ENCODE results near the gene PLEKHF1. TPM values are rescaled to one million over a fixed set of nuclear protein-coding genes. Genes with fewer than 3 reads are reported as not detected.

Gene PLEKHF1
- total and polyA plus RNA-seq, 2 of the 8 experiments (the other 6 are each of a cell fraction or from before 2014, with no cell fraction given) = 11.1 to 18.4 TPM

DNA sequence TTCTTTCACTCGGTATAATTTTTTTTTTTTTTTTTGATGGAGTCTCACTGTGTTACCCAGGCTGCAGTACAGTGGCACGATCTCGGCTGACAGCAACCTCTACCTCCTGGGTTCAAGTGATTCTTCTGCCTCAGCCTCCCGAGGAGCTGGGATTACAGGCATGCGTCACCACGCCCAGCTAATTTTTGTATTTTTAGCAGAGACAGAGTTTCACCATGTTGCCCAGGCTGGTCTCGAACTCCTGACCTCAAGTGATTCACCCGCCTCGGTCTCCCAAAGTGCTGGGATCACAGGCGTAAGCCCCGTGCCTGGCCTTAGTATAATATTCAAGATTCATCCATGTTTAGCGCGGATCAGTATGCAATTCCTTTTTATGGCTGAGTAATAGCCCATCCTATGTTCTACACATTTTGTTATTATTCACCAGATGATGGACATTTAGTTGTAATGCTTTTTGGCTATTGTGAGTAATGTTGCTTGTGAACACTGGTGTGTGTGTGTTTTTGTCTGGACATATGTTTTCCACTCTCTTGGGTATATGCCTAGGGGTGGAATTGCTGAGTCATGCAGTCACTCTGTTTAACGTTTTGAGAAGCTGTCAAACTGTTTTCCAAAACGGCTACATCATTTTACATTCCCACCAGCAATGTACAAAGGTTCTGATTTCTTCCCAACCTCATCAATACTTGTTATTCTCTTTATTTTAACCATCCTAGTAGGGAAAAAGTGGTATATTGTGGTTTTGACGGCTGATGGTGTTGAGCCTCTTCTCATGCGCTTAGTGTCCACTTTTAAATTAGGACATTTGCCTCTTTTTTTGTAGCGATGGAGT lies 22.9 kb downstream of the PLEKHF1 start (continued):
- no peak for TF ChIP-seq CHD7 (IDR thresholded peaks at IDR 0.05; ENCODE audit: insufficient replicate concordance, low read length)
- TF ChIP-seq SP1 (IDR thresholded peaks at IDR 0.05; ENCODE audit: low read depth, low read length) = no peak
- TF ChIP-seq MAFK (IDR thresholded peaks at IDR 0.05; ENCODE audit: low read depth, low read length) = peak; percentile 50; the same call in 1 of the 2 replicates
- TF ChIP-seq SRF (IDR thresholded peaks at IDR 0.05; ENCODE audit: low read depth, low read length) = no peak
- TF ChIP-seq CBX8 (IDR thresholded peaks at IDR 0.05; ENCODE audit: borderline replicate concordance, low read depth, low read length) = no peak
- no peak for TF ChIP-seq TAF1 (IDR thresholded peaks at IDR 0.05; ENCODE audit: low read depth, low read length)
- TF ChIP-seq CREB1 (IDR thresholded peaks at IDR 0.05) = no peak
- TF ChIP-seq TCF12 (IDR thresholded peaks at IDR 0.05; ENCODE audit: low read depth, low read length) = no peak

Data from H1 (cell line).